ENCODE measurements around the gene CDC42SE2.

Gene CDC42SE2

GRCh38 chr5:131384173-131384572 is 120.3 kb downstream of the CDC42SE2 start:
- DNase-seq (ENCODE audit: low read depth), result no peak
- H3K4me3 ChIP-seq (ENCODE audit: low read depth, low read length), result no peak overlapping the region
- no peak for TF ChIP-seq CTCF (IDR thresholded peaks at IDR 0.05; ENCODE audit: low read depth, low read length)
- TF ChIP-seq POLR2A (IDR thresholded peaks at IDR 0.05; ENCODE audit: extremely low read depth, insufficient read length), result no peak

GRCh38 chr5:131384616-131385214 is 120.9 kb downstream of the CDC42SE2 start:
- no peak for DNase-seq (ENCODE audit: low read depth)
- no peak overlapping the region for H3K4me3 ChIP-seq (ENCODE audit: low read depth, low read length)
- TF ChIP-seq POLR2A (IDR thresholded peaks at IDR 0.05; ENCODE audit: extremely low read depth, insufficient read length), result no peak
- TF ChIP-seq MAX (IDR thresholded peaks at IDR 0.05; ENCODE audit: low read depth, low read length), result no peak
- TF ChIP-seq CTCF (IDR thresholded peaks at IDR 0.05; ENCODE audit: low read depth, low read length), result no peak
- no peak for TF ChIP-seq MYC (IDR thresholded peaks at IDR 0.05; ENCODE audit: low read depth, low read length)

- no peak for DNase-seq (ENCODE audit: low read depth)
- H3K4me3 ChIP-seq (ENCODE audit: low read depth, low read length), result no peak overlapping the region
- TF ChIP-seq POLR2A (IDR thresholded peaks at IDR 0.05; ENCODE audit: extremely low read depth, insufficient read length), result no peak
- TF ChIP-seq MYC (IDR thresholded peaks at IDR 0.05; ENCODE audit: low read depth, low read length), result no peak
These were observed 122.3 kb downstream of the CDC42SE2 start for GRCh38 chr5:131386124-131386523.

- no peak overlapping the region for H3K4me3 ChIP-seq (ENCODE audit: low read depth, low read length)
- no peak for DNase-seq (ENCODE audit: low read depth)
- no peak for TF ChIP-seq CTCF (IDR thresholded peaks at IDR 0.05; ENCODE audit: low read depth, low read length)
- no peak for TF ChIP-seq MAX (IDR thresholded peaks at IDR 0.05; ENCODE audit: low read depth, low read length)
- no peak for TF ChIP-seq POLR2A (IDR thresholded peaks at IDR 0.05; ENCODE audit: extremely low read depth, insufficient read length)
- TF ChIP-seq MYC (IDR thresholded peaks at IDR 0.05; ENCODE audit: low read depth, low read length), result no peak
These were observed 122.9 kb downstream of the CDC42SE2 start for GRCh38 chr5:131386779-131387178.

- H3K4me3 ChIP-seq (ENCODE audit: low read depth, low read length), result no peak overlapping the region
- TF ChIP-seq CTCF (IDR thresholded peaks at IDR 0.05; ENCODE audit: low read depth, low read length), result no peak
- no peak for TF ChIP-seq POLR2A (IDR thresholded peaks at IDR 0.05; ENCODE audit: extremely low read depth, insufficient read length)
- TF ChIP-seq MAX (IDR thresholded peaks at IDR 0.05; ENCODE audit: low read depth, low read length), result no peak
- no peak for TF ChIP-seq MYC (IDR thresholded peaks at IDR 0.05; ENCODE audit: low read depth, low read length)
- DNase-seq (ENCODE audit: low read depth), result no peak
These were observed 123.4 kb downstream of the CDC42SE2 start for GRCh38 chr5:131387255-131387654.

GRCh38 chr5:131389096-131389868 is 125.4 kb downstream of the CDC42SE2 start:
- DNase-seq (ENCODE audit: low read depth), result no peak
- no peak for TF ChIP-seq MYC (IDR thresholded peaks at IDR 0.05; ENCODE audit: low read depth, low read length)
- TF ChIP-seq MAX (IDR thresholded peaks at IDR 0.05; ENCODE audit: low read depth, low read length), result no peak
- no peak for TF ChIP-seq POLR2A (IDR thresholded peaks at IDR 0.05; ENCODE audit: extremely low read depth, insufficient read length)
- no peak for TF ChIP-seq CTCF (IDR thresholded peaks at IDR 0.05; ENCODE audit: low read depth, low read length)
- no peak overlapping the region for H3K4me3 ChIP-seq (ENCODE audit: low read depth, low read length)

Data from NB4 (cell line).